GM18498 (cell line): Measurements from ENCODE around the gene SBNO2.

ENCODE experiments used
- ATAC-seq: cut with Tn5 transposase; IDR thresholded peaks from one replicate; pipeline ENCODE4 v1.9.1; 2021; ENCODE audit warnings: mild to moderate bottlenecking, moderate library complexity; ENCODE audit not compliant: unreplicated experiment

Gene SBNO2

GRCh38 chr19:1093330-1093729 lies 80.7 kb downstream of the SBNO2 start:
- no peak for ATAC-seq

GRCh38 chr19:1091544-1092175 lies 82.4 kb downstream of the SBNO2 start:
- no peak for ATAC-seq

- no peak for ATAC-seq
Measured at GRCh38 chr19:1090731-1091543, 83.1 kb downstream of the SBNO2 start.

- no peak for ATAC-seq
Measured at GRCh38 chr19:1089891-1090290, 84.2 kb downstream of the SBNO2 start.

- ATAC-seq: no peak
Measured at GRCh38 chr19:1089126-1089771, 84.8 kb downstream of the SBNO2 start.

- no peak for ATAC-seq
Measured at GRCh38 chr19:1088416-1089010, 85.6 kb downstream of the SBNO2 start.

- ATAC-seq: no peak
Measured at GRCh38 chr19:1087813-1088415, 86.2 kb downstream of the SBNO2 start.

GRCh38 chr19:1086613-1087012 lies 87.5 kb downstream of the SBNO2 start:
- ATAC-seq: no peak

GRCh38 chr19:1085676-1086442 lies 88.2 kb downstream of the SBNO2 start:
- ATAC-seq: no peak

- ATAC-seq: no peak
Measured at GRCh38 chr19:1085053-1085658, 88.9 kb downstream of the SBNO2 start.

GRCh38 chr19:1084024-1084868 lies 89.8 kb downstream of the SBNO2 start:
- ATAC-seq: no peak

- ATAC-seq: no peak
Measured at GRCh38 chr19:1082928-1083816, 90.9 kb downstream of the SBNO2 start.

- no peak for ATAC-seq
Measured at GRCh38 chr19:1082165-1082927, 91.7 kb downstream of the SBNO2 start.

- no peak for ATAC-seq
Measured at GRCh38 chr19:1081301-1082164, 92.5 kb downstream of the SBNO2 start.

- ATAC-seq: no peak
Measured at GRCh38 chr19:1080360-1081161, 93.5 kb downstream of the SBNO2 start.
